ENCODE measurements around the gene DEPDC1B. TPM values are rescaled to one million over a fixed set of nuclear protein-coding genes. Genes with fewer than 3 reads are reported as not detected.

DEPDC1B gene
- total and polyA plus RNA-seq, 4 experiments from 2014 or later, result 0.14 to 0.70 (median 0.21) TPM

- Histone ChIP-seq H3K4me1 (ENCODE audit: insufficient read depth, low read length) (no peaks in the 10 kb centered on the region), H3K27ac (ENCODE audit: low read depth, low read length) (no peak overlapping the region), H3K27me3 (ENCODE audit: insufficient read depth, low read length) (no peaks in the 10 kb centered on the region), H3K4me3 (ENCODE audit: low read length in 2 of 2) (no peak overlapping the region), H3K9me3 (ENCODE audit: control insufficient read depth in 1 of 2, low read length in 2 of 2) (no peaks in the 10 kb centered on the region), H3K36me3 (ENCODE audit: insufficient read depth, low read length) (no peaks in the 10 kb centered on the region)
- Mint-ChIP-seq H3K27ac (no peak overlapping the region), H3K9me3 (peaks cover 0 to 10% (median 0%) of the 10 kb centered on the region in 8 donors), H3K4me3 (no peak overlapping the region), H3K4me1 (no peaks in the 10 kb centered on the region), H3K36me3 (no peaks in the 10 kb centered on the region), H3K27me3 (no peaks in the 10 kb centered on the region)
- CTCF ChIA-PET (ENCODE audit: partially characterized antibody), result no interaction called here
- POLR2A ChIA-PET (ENCODE audit: partially characterized antibody), result no interaction called here
- DNase-seq, result no peak
- intact Hi-C loops (cut with micrococcal nuclease), result no loop called here
Observed at GRCh38 chr5:60551829-60552228, 148.1 kb downstream of the DEPDC1B start.

- Histone ChIP-seq H3K27me3 (ENCODE audit: insufficient read depth, low read length) (no peaks in the 10 kb centered on the region), H3K4me1 (ENCODE audit: insufficient read depth, low read length) (no peaks in the 10 kb centered on the region), H3K4me3 (ENCODE audit: low read length in 2 of 2) (no peak overlapping the region), H3K9me3 (ENCODE audit: control insufficient read depth in 1 of 2, low read length in 2 of 2) (no peaks in the 10 kb centered on the region), H3K36me3 (ENCODE audit: insufficient read depth, low read length) (no peaks in the 10 kb centered on the region), H3K27ac (ENCODE audit: low read depth, low read length) (no peak overlapping the region)
- POLR2A ChIA-PET (ENCODE audit: partially characterized antibody), result no interaction called here
- H3K27me3 Mint-ChIP-seq, result no peaks in the 10 kb centered on the region
- no peak overlapping the region for H3K4me3 Mint-ChIP-seq
- peaks cover 0 to 6% (median 0%) of the 10 kb centered on the region in 8 donors for H3K9me3 Mint-ChIP-seq
- CTCF ChIA-PET (ENCODE audit: partially characterized antibody), result no interaction called here
- intact Hi-C loops (cut with micrococcal nuclease), result no loop called here
- H3K4me1 Mint-ChIP-seq, result no peaks in the 10 kb centered on the region
- H3K36me3 Mint-ChIP-seq, result no peaks in the 10 kb centered on the region
- DNase-seq, result no peak
- no peak overlapping the region for H3K27ac Mint-ChIP-seq
Observed at GRCh38 chr5:60551250-60551649, 148.7 kb downstream of the DEPDC1B start.

GRCh38 chr5:60550311-60550710, 149.7 kb downstream of the DEPDC1B start:
- ChIA-PET CTCF (ENCODE audit: partially characterized antibody) (no interaction called here), POLR2A (ENCODE audit: partially characterized antibody) (no interaction called here)
- H3K4me1 Mint-ChIP-seq, result no peaks in the 10 kb centered on the region
- Histone ChIP-seq H3K4me1 (ENCODE audit: insufficient read depth, low read length) (no peaks in the 10 kb centered on the region), H3K36me3 (ENCODE audit: insufficient read depth, low read length) (no peaks in the 10 kb centered on the region), H3K27ac (ENCODE audit: low read depth, low read length) (no peak overlapping the region), H3K9me3 (ENCODE audit: control insufficient read depth in 1 of 2, low read length in 2 of 2) (no peaks in the 10 kb centered on the region), H3K4me3 (ENCODE audit: low read length in 2 of 2) (no peak overlapping the region), H3K27me3 (ENCODE audit: insufficient read depth, low read length) (no peaks in the 10 kb centered on the region)
- H3K9me3 Mint-ChIP-seq, result peaks cover 0 to 6% (median 0%) of the 10 kb centered on the region in 8 donors
- no peak overlapping the region for H3K4me3 Mint-ChIP-seq
- no peak for DNase-seq
- no peaks in the 10 kb centered on the region for H3K36me3 Mint-ChIP-seq
- H3K27ac Mint-ChIP-seq, result no peak overlapping the region
- intact Hi-C loops (cut with micrococcal nuclease), result no loop called here
- H3K27me3 Mint-ChIP-seq, result no peaks in the 10 kb centered on the region

GRCh38 chr5:60549841-60550240, 150.1 kb downstream of the DEPDC1B start:
- DNase-seq, result no peak
- H3K4me1 ChIP-seq (ENCODE audit: insufficient read depth, low read length), result no peaks in the 10 kb centered on the region
- H3K36me3 ChIP-seq (ENCODE audit: insufficient read depth, low read length), result no peaks in the 10 kb centered on the region
- H3K4me3 ChIP-seq (ENCODE audit: low read length in 2 of 2), result no peak overlapping the region
- H3K4me1 Mint-ChIP-seq, result no peaks in the 10 kb centered on the region
- peaks cover 0 to 6% (median 0%) of the 10 kb centered on the region in 8 donors for H3K9me3 Mint-ChIP-seq
- intact Hi-C loops (cut with micrococcal nuclease), result no loop called here
- ChIA-PET CTCF (ENCODE audit: partially characterized antibody) (no interaction called here), POLR2A (ENCODE audit: partially characterized antibody) (no interaction called here)
- H3K27ac ChIP-seq (ENCODE audit: low read depth, low read length), result no peak overlapping the region
- H3K4me3 Mint-ChIP-seq, result no peak overlapping the region
- no peaks in the 10 kb centered on the region for H3K36me3 Mint-ChIP-seq
- H3K9me3 ChIP-seq (ENCODE audit: control insufficient read depth in 1 of 2, low read length in 2 of 2), result no peaks in the 10 kb centered on the region
- H3K27me3 ChIP-seq (ENCODE audit: insufficient read depth, low read length), result no peaks in the 10 kb centered on the region
- no peak overlapping the region for H3K27ac Mint-ChIP-seq
- no peaks in the 10 kb centered on the region for H3K27me3 Mint-ChIP-seq

Other genes starting within 250 kb of the DEPDC1B start
- not detected for gene ELOVL7, start 144.1 kb upstream of the DEPDC1B start, total RNA-seq
- not detected for gene ELOVL7, start 144.1 kb upstream of the DEPDC1B start, polyA plus RNA-seq
- 1 to 10 TPM; 7.1 to 9.0 TPM for gene ERCC8, start 244.9 kb upstream of the DEPDC1B start, total RNA-seq
- gene ERCC8, start 244.9 kb upstream of the DEPDC1B start, polyA plus RNA-seq, result 10 to 100 TPM; 10.6 to 20.5 TPM
- gene NDUFAF2, start 245.0 kb upstream of the DEPDC1B start, total RNA-seq, result 10 to 100 TPM; 14.7 to 14.8 TPM
- 10 to 100 TPM; 34.8 to 44.9 TPM for gene NDUFAF2, start 245.0 kb upstream of the DEPDC1B start, polyA plus RNA-seq

All from CD4-positive, alpha-beta memory T cell (primary cell).